ENCODE results near the gene BNIPL.

BNIPL gene

GRCh38 chr1:151070474-151071276 lies 34.3 kb downstream of the BNIPL start, which contains the start of gene GABPB2:
TSS of gene GABPB2 (plus strand) at chr1:151070761. CDS start at chr1:151088190, 17,429 bp downstream.
- Mint-ChIP-seq H3K9me3 (no peaks in the 10 kb centered on the region), H3K4me3 (peak within 1 kb of the TSS; percentile 94 to 95), H3K27ac (peak within 1 kb of the TSS; percentile 97 to 99), H3K4me1 (ENCODE audit: low read depth in 2 of 2) (peaks cover 13 to 17% of the 10 kb centered on the region in 2 donors), H3K36me3 (ENCODE audit: insufficient read depth) (peaks cover 42% of the 10 kb centered on the region), H3K27me3 (no peaks in the 10 kb centered on the region)
- peak; percentile 79 to 84 (median 81) for DNase-seq
- peak; percentile 80 for ATAC-seq (replicated peaks)

DNA sequence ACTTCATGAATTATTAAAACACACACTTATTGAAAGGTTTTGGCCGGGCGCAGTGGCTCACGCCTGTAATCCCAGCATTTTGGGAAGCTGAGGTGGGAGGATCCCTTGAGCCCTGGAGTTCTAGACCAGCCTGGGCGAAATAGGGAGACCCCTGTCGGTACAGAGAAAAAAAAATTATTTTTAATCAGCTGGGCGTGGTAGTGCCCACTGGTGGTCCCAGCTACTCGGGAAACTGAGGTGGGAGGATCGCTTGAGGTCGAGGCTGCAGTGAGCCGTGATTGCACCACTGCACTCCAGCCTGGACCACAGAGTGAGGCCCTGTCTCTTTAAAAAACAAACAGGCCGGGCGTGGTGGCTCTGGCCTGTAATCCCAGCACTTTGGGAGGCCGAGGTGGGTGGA lies 35.8 kb downstream of the BNIPL start:
- Mint-ChIP-seq H3K27me3 (no peaks in the 10 kb centered on the region), H3K36me3 (ENCODE audit: insufficient read depth) (peaks cover 43% of the 10 kb centered on the region), H3K9me3 (no peaks in the 10 kb centered on the region), H3K4me1 (ENCODE audit: low read depth in 2 of 2) (peaks cover 15 to 17% of the 10 kb centered on the region in 2 donors), H3K27ac (peak overlapping the region; percentile 97 to 99), H3K4me3 (peak overlapping the region; percentile 94 to 95)
- no peak for DNase-seq
- no peak for ATAC-seq (replicated peaks)

DNA sequence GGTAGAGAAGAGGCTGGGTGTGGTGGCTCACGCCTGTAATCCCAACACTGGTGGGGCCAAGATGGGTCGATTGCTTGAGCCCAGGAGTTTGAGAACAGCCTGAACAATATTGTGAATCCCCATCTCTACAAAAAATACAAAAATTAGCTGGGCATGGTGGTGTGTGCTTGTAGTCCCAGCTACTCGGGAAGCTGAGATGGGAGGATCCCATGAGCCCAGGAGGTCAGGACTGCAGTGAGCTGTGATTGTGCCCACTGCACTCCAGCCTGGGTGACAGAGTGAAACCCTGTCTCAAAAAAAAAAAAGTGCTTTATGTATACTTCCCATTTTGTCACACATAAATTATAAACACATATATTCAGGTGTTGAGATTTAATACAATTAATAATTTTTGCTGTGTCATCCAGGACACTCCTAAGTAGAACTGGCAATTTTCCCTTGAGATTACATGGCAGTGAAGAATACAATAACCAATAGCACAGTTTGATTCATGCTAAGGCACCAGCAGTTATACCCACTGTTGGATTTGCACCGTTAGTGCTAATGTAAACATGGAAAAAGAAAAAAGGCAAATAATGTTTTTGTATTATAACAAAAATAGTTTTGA lies 49.7 kb downstream of the BNIPL start:
- Mint-ChIP-seq H3K9me3 (no peaks in the 10 kb centered on the region), H3K4me1 (ENCODE audit: low read depth in 2 of 2) (no peaks in the 10 kb centered on the region), H3K36me3 (ENCODE audit: insufficient read depth) (peaks cover 14% of the 10 kb centered on the region), H3K27ac (no peak overlapping the region), H3K27me3 (no peaks in the 10 kb centered on the region), H3K4me3 (no peak overlapping the region)
- no peak for DNase-seq
- no peak for ATAC-seq (replicated peaks)

Data from effector memory CD8-positive, alpha-beta T cell (primary cell).